OCI-LY7 (cell line): ENCODE measurements around the gene CAPN8. TPM values are rescaled to one million over a fixed set of nuclear protein-coding genes. Genes with fewer than 3 reads are reported as not detected.

Experiments used
- BruUV-seq: library from RNA; stranded (reverse); fragments of 400-500 nt; replicated peaks from 2 replicates; lab custom pipeline; 2021; lab: Mats Ljungman, UMichigan
- CTCF ChIA-PET: fragments of 300-600 bp; sonication (Branson Sonifier 250); formaldehyde crosslinking; loops from one replicate; lab custom pipeline; 2022; ENCODE audit warnings: antibody characterized with exemption; ENCODE audit not compliant: unreplicated experiment; lab: Charles Lee
- POLR2A ChIA-PET: fragments of 300-600 bp; sonication (Branson Sonifier 250); formaldehyde crosslinking; loops from one replicate; lab custom pipeline; 2022; ENCODE audit warnings: antibody characterized with exemption; lab: Charles Lee
- DNase-seq: peaks from one replicate; pipeline ENCODE4 v3.0.0-alpha.2; 2015; ENCODE audit warnings: low spot score
- H2AFZ ChIP-seq: fragments of 200-600 bp; sonication (generic), shearing (Covaris generic); 2 replicates; pipeline ENCODE4 v1.6.1; 2014; ENCODE audit warnings: mild to moderate bottlenecking, antibody characterized with exemption, low read length, moderate library complexity
- H3K27ac ChIP-seq: fragments of 200-600 bp; sonication (generic); 2 replicates; pipeline ENCODE4 v1.5.1; 2014; ENCODE audit warnings: mixed run types, low read depth, mild to moderate bottlenecking, moderate library complexity, low read length, inconsistent platforms; ENCODE audit not compliant: poor library complexity, severe bottlenecking
- H3K36me3 ChIP-seq: fragments of 200-600 bp; sonication (generic); 2 replicates; pipeline ENCODE4 v1.6.1; 2014; ENCODE audit warnings: mild to moderate bottlenecking, antibody characterized with exemption, low read length, moderate library complexity, mixed read lengths; ENCODE audit not compliant: insufficient read depth
- H3K4me1 ChIP-seq: fragments of 200-600 bp; sonication (generic); 2 replicates; pipeline ENCODE4 v1.5.1; 2014; ENCODE audit warnings: mild to moderate bottlenecking, low read length; ENCODE audit not compliant: insufficient read depth, poor library complexity, severe bottlenecking
- H3K4me2 ChIP-seq: fragments of 200-600 bp; sonication (generic); 2 replicates; pipeline ENCODE4 v1.6.1; 2014; ENCODE audit warnings: mild to moderate bottlenecking, low read length
- H3K4me3 ChIP-seq: fragments of 200-600 bp; sonication (generic); 2 replicates; pipeline ENCODE4 v1.5.1; 2014; ENCODE audit warnings: mild to moderate bottlenecking, low read depth, low read length; ENCODE audit not compliant: poor library complexity, severe bottlenecking
- H3K79me2 ChIP-seq: fragments of 200-600 bp; sonication (generic); 2 replicates; pipeline ENCODE4 v1.6.1; 2016; ENCODE audit warnings: low read depth, mild to moderate bottlenecking, low read length, moderate library complexity, mixed read lengths; ENCODE audit not compliant: insufficient read depth
- H3K9me2 ChIP-seq: fragments of 200-600 bp; sonication (generic); 2 replicates; pipeline ENCODE4 v1.6.1; 2016; ENCODE audit warnings: mild to moderate bottlenecking, low read length, mixed read lengths; ENCODE audit not compliant: insufficient read depth
- H3K9me3 ChIP-seq: fragments of 200-600 bp; sonication (generic); 2 replicates; pipeline ENCODE4 v1.6.1; 2014; ENCODE audit warnings: mild to moderate bottlenecking, mixed run types, low read length, mixed read lengths
- H4K20me1 ChIP-seq: fragments of 200-600 bp; sonication (generic); 2 replicates; pipeline ENCODE4 v1.6.1; 2014; ENCODE audit warnings: mild to moderate bottlenecking, antibody characterized with exemption, low read length, moderate library complexity, mixed read lengths; ENCODE audit not compliant: insufficient read depth
- CTCF ChIP-seq: fragments of 200-600 bp; sonication (generic); conservative IDR thresholded peaks from 2 replicates; pipeline ENCODE4 v1.5.1; 2014; ENCODE audit warnings: mild to moderate bottlenecking, antibody characterized with exemption, low read length, moderate library complexity, mixed read lengths
- EZH2phosphoT487 ChIP-seq: fragments of 200-600 bp; sonication (generic); IDR thresholded peaks from 2 replicates; pipeline ENCODE4 v1.6.1; 2018; ENCODE audit warnings: low read depth, borderline replicate concordance, mild to moderate bottlenecking, mixed run types, antibody characterized with exemption, low read length, moderate library complexity, mixed read lengths
- intact Hi-C: fragments of 100-400 bp; cut with micrococcal nuclease; formaldehyde crosslinking; loops from one replicate; pipeline ENCODE4 v1.10.0; 2022; ENCODE audit not compliant: unreplicated experiment
- total RNA-seq, 2 experiments: library from RNA; depleted of rRNA in 1 of 2; stranded (reverse); fragments of >200 nt in 1 of 2; shearing (Covaris generic) in 1 of 2; gene quantifications; 2 replicates each; pipeline ENCODE4 v1.2.3, GENCODE V29; 2014 to 2022

CAPN8 gene
- total RNA-seq, 2 experiments from 2014 or later: not detected

GRCh38 chr1:223708651-223709268 is 43.3 kb upstream of the CAPN8 start:
- ChIA-PET CTCF (no interaction called here), POLR2A (no interaction called here)
- no peaks in the 10 kb centered on the region for H3K36me3 ChIP-seq
- no peak overlapping the region for H3K4me2 ChIP-seq
- H2AFZ ChIP-seq: no peak overlapping the region
- H3K4me3 ChIP-seq: no peak overlapping the region
- H4K20me1 ChIP-seq: no peaks in the 10 kb centered on the region
- DNase-seq: no peak
- H3K27ac ChIP-seq: no peak overlapping the region
- H3K9me2 ChIP-seq: no peaks in the 10 kb centered on the region
- TF ChIP-seq CTCF (no peak), EZH2phosphoT487 (no peak)
- no peaks in the 10 kb centered on the region for H3K9me3 ChIP-seq
- H3K4me1 ChIP-seq: no peaks in the 10 kb centered on the region
- intact Hi-C loops: no loop called here
- BruUV-seq: no TSS peak
- H3K79me2 ChIP-seq: no peaks in the 10 kb centered on the region

GRCh38 chr1:223708001-223708359 is 42.5 kb upstream of the CAPN8 start:
- intact Hi-C loops: no loop called here
- Histone ChIP-seq H3K27ac (no peak overlapping the region), H4K20me1 (no peaks in the 10 kb centered on the region), H3K4me2 (no peak overlapping the region), H3K4me3 (no peak overlapping the region), H3K9me2 (no peaks in the 10 kb centered on the region), H3K36me3 (no peaks in the 10 kb centered on the region), H3K79me2 (no peaks in the 10 kb centered on the region), H3K4me1 (no peaks in the 10 kb centered on the region), H3K9me3 (no peaks in the 10 kb centered on the region), H2AFZ (no peak overlapping the region)
- BruUV-seq: no TSS peak
- DNase-seq: no peak
- no peak for TF ChIP-seq EZH2phosphoT487
- no peak for TF ChIP-seq CTCF
- POLR2A ChIA-PET: no interaction called here
- CTCF ChIA-PET: no interaction called here

- H2AFZ ChIP-seq: no peak overlapping the region
- H4K20me1 ChIP-seq: no peaks in the 10 kb centered on the region
- no peak overlapping the region for H3K27ac ChIP-seq
- H3K4me3 ChIP-seq: no peak overlapping the region
- H3K79me2 ChIP-seq: no peaks in the 10 kb centered on the region
- ChIA-PET POLR2A (no interaction called here), CTCF (no interaction called here)
- H3K4me2 ChIP-seq: no peak overlapping the region
- no peak for DNase-seq
- no peaks in the 10 kb centered on the region for H3K36me3 ChIP-seq
- no peaks in the 10 kb centered on the region for H3K9me3 ChIP-seq
- no peaks in the 10 kb centered on the region for H3K4me1 ChIP-seq
- intact Hi-C loops: no loop called here
- no TSS peak for BruUV-seq
- H3K9me2 ChIP-seq: no peaks in the 10 kb centered on the region
- TF ChIP-seq CTCF (no peak), EZH2phosphoT487 (no peak)
These were observed 41.9 kb upstream of the CAPN8 start for GRCh38 chr1:223707256-223708000.
